SW 1271 (cell line): ENCODE results near the gene ANO6.

Experiments used
- DNase-seq, 2 experiments: peaks; one replicate each; lab custom pipeline; 2025; lab: John Stamatoyannopoulos, UW

ANO6 gene

GRCh38 chr12:45458238-45458637 lies 242.3 kb downstream of the ANO6 start:
- DNase-seq, result no peak

- no peak for DNase-seq
Observed at GRCh38 chr12:45458854-45459807, 243.2 kb downstream of the ANO6 start.

GRCh38 chr12:45462506-45462905 lies 246.6 kb downstream of the ANO6 start:
- no peak for DNase-seq

GRCh38 chr12:45464699-45465098 lies 248.8 kb downstream of the ANO6 start:
- DNase-seq, result no peak

- no peak for DNase-seq
Observed at GRCh38 chr12:45468751-45469615, 253.1 kb downstream of the ANO6 start.

- DNase-seq, result no peak
Observed at GRCh38 chr12:45469902-45470301, 254.0 kb downstream of the ANO6 start.

GRCh38 chr12:45473636-45474035 lies 257.7 kb downstream of the ANO6 start:
- DNase-seq, result no peak

GRCh38 chr12:45475594-45475993 lies 259.7 kb downstream of the ANO6 start:
- DNase-seq, result no peak

- no peak for DNase-seq
Observed at GRCh38 chr12:45477526-45477925, 261.6 kb downstream of the ANO6 start.

GRCh38 chr12:45478931-45479330 lies 263.0 kb downstream of the ANO6 start:
- no peak for DNase-seq

GRCh38 chr12:45481746-45482145 lies 265.9 kb downstream of the ANO6 start:
- no peak for DNase-seq

GRCh38 chr12:45483571-45483970 lies 267.7 kb downstream of the ANO6 start:
- no peak for DNase-seq
